ENCODE data around the gene RAC3.

DNA sequence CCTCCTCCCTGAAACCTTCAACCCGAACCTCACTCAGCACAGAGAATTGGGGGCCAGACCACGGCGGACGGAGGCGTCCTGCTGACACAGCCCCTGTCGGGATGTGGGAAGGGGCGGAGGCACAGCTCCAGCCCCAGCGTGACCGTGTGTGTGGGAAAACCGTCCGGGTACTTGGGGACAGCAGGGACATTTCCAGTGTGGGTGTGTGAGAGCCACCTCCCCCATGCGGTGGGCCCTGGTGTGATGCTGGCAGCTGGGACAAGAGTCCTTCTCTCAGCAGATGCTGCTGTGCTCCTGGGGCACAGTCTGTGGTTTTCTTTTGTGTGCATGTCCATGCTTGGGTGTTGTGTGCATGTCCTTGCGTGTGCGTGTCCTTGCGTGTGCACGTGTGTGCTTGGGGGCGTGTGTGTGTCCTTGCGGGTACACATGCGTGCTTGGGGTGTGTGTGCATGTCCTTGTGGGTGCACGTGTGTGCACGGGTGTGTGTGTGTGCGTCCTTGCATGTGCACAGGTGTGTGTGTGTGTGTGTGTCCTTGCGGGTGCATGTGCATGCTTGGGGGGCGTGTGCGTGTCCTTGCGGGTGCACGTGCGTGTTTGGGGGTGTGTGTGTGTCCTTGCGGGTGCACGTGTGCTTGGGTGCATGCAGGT, 25.7 kb upstream of the RAC3 start:
- no peak for TF ChIP-seq EP300 (IDR thresholded peaks at IDR 0.05)
- TF ChIP-seq, protein P1, sequence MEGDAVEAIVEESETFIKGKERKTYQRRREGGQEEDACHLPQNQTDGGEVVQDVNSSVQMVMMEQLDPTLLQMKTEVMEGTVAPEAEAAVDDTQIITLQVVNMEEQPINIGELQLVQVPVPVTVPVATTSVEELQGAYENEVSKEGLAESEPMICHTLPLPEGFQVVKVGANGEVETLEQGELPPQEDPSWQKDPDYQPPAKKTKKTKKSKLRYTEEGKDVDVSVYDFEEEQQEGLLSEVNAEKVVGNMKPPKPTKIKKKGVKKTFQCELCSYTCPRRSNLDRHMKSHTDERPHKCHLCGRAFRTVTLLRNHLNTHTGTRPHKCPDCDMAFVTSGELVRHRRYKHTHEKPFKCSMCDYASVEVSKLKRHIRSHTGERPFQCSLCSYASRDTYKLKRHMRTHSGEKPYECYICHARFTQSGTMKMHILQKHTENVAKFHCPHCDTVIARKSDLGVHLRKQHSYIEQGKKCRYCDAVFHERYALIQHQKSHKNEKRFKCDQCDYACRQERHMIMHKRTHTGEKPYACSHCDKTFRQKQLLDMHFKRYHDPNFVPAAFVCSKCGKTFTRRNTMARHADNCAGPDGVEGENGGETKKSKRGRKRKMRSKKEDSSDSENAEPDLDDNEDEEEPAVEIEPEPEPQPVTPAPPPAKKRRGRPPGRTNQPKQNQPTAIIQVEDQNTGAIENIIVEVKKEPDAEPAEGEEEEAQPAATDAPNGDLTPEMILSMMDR (IDR thresholded peaks at IDR 0.05) = no peak
